ENCODE measurements around the gene LYPD6B. TPM values are rescaled to one million over a fixed set of nuclear protein-coding genes. Genes with fewer than 3 reads are reported as not detected.
A peak's percentile ranks its signal among the peaks of the same experiment; 100 is the strongest.

The LYPD6B gene
- total RNA-seq, 1 donor from 2014 or later: 10.1 TPM

DNA sequence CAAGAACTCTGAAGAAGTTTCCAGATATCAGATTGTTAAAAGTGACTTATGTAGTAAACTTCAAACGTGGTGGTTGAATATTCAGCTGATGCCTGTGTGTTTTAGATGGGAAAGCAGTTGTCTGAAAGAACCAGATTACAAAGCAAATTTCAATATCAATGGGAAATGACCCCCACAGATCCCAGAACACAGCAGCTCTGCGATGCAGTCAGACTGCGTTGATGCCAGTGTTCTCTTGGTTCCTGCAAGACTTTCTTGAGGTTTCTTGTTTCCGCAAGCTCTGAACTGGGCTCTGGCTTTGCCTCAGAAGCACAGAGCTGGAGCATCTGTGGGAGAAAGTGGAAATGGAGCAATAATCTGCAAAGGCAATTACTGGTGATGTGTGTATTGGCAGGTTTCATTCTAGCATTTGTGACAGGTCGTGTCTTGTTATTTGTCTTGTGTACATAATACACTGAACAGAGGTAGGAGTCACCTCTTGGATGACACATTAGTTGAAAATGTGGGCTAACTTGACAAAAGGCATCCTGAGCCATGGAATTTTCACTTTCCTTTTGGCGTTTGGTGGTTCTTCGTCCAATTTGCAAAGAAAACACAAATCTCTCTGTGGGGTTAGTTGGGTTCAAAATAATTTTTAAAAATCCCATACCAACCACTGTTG, 10.8 kb upstream of the LYPD6B start:
- H3K27ac ChIP-seq: no peak overlapping the region
- no peak overlapping the region for H3K4me3 ChIP-seq

DNA sequence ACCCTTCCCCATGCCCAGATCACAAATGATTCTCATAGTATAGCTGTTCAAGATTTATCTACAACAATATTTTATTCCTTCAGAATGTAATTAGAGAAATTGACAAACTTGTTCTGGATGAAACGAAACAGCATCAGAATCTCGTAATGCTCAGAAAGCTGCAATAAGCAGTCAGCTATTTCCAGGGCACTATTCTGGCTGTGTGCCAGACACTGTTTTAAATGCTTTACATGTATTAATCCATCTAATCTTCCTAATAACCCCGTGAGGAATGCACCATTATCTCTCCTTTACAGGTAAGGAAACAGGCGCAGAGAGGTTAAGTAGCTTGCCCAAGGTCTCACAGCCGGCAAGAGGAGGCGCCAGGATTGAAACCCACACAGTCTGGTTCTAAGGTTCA, 10.1 kb upstream of the LYPD6B start:
- TF ChIP-seq POLR2A (IDR thresholded peaks at IDR 0.05): no peak
- no peak for TF ChIP-seq POLR2AphosphoS5 (IDR thresholded peaks at IDR 0.05; ENCODE audit: insufficient read depth in 1 of 2, low read depth in 1 of 2)
- TF ChIP-seq, protein P1, sequence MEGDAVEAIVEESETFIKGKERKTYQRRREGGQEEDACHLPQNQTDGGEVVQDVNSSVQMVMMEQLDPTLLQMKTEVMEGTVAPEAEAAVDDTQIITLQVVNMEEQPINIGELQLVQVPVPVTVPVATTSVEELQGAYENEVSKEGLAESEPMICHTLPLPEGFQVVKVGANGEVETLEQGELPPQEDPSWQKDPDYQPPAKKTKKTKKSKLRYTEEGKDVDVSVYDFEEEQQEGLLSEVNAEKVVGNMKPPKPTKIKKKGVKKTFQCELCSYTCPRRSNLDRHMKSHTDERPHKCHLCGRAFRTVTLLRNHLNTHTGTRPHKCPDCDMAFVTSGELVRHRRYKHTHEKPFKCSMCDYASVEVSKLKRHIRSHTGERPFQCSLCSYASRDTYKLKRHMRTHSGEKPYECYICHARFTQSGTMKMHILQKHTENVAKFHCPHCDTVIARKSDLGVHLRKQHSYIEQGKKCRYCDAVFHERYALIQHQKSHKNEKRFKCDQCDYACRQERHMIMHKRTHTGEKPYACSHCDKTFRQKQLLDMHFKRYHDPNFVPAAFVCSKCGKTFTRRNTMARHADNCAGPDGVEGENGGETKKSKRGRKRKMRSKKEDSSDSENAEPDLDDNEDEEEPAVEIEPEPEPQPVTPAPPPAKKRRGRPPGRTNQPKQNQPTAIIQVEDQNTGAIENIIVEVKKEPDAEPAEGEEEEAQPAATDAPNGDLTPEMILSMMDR (IDR thresholded peaks at IDR 0.05): no peak
- Histone ChIP-seq H3K27me3 (no peaks in the 10 kb centered on the region), H3K4me1 (no peaks in the 10 kb centered on the region), H3K9me3 (no peaks in the 10 kb centered on the region), H3K4me3 (no peak overlapping the region), H3K36me3 (no peaks in the 10 kb centered on the region), H3K27ac (no peak overlapping the region)
- DNase-seq (ENCODE audit: extremely low spot score in 2 of 2): no peak
- intact Hi-C loops (cut with DNase I): no loop called here

More for the DNA sequence above, 10.8 kb upstream of the LYPD6B start:
- TF ChIP-seq, protein P1 (IDR thresholded peaks at IDR 0.05): no peak
- TF ChIP-seq POLR2AphosphoS5 (IDR thresholded peaks at IDR 0.05; ENCODE audit: insufficient read depth in 1 of 2, low read depth in 1 of 2) (peak in 1 of 2 donors; percentile 36), POLR2A (IDR thresholded peaks at IDR 0.05) (no peak)
- Histone ChIP-seq H3K9me3 (no peaks in the 10 kb centered on the region), H3K36me3 (no peaks in the 10 kb centered on the region), H3K4me1 (no peaks in the 10 kb centered on the region), H3K27me3 (no peaks in the 10 kb centered on the region)
- DNase-seq (ENCODE audit: extremely low spot score in 2 of 2): peak in 1 of 2 donors; percentile 16
- intact Hi-C loops (cut with DNase I): no loop called here

DNA sequence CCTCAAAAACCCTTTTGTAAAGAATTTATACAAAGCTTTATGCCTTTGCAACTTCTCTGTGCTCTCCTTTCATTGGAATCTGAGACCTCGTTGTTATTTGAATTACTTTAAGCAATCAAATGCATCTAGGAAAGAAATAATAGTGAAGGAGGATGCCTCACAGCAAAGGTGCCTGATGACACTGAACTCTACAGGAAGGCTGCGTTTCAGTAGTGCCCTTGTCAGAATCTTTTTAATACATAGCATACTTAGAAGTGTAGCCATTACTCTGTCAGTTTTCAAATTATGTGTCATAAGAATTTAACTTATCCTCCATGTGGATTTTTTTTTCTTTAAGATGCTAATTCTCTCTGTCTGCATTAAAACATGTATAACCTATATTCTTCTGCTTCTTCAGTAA, 9.6 kb upstream of the LYPD6B start:
- DNase-seq (ENCODE audit: extremely low spot score in 2 of 2): no peak
- H3K27ac ChIP-seq: no peak overlapping the region
- H3K36me3 ChIP-seq: no peaks in the 10 kb centered on the region
- no peak overlapping the region for H3K4me3 ChIP-seq
- no peaks in the 10 kb centered on the region for H3K27me3 ChIP-seq
- H3K4me1 ChIP-seq: no peaks in the 10 kb centered on the region
- TF ChIP-seq POLR2AphosphoS5 (IDR thresholded peaks at IDR 0.05; ENCODE audit: insufficient read depth in 1 of 2, low read depth in 1 of 2) (no peak), POLR2A (IDR thresholded peaks at IDR 0.05) (no peak)
- TF ChIP-seq, protein P1 (IDR thresholded peaks at IDR 0.05): no peak
- H3K9me3 ChIP-seq: no peaks in the 10 kb centered on the region
- intact Hi-C loops (cut with DNase I): no loop called here

DNA sequence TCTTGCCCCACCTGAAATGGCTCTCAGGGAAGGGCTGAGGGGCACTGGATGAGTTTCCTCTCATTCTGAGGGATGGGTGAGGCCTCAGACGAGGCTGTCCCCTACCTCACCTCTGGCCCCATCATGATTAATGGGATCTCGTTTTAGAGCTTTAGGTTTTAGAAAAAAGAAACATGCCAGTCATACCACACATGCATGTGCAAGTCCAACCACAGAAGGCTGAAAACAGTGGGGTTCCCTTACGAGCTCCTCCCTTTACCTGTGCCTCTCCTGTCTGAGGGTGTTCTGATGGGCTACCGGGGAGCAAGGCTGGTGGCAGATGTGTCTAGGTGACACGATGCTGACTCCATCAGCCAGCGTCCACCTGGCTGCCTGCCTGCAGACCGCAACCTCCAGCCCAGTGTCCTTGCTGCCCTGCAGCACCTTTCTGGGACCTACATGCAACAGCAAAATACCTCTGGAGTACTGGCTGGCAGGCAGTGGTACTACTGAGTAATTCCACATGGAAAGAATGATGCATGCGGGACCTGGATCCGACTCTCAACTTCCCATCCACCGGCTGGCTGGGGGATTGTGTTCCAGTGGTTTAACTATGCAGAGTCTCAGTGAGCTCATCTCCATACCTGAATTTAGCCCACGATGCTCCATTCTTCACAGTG, 9.1 kb upstream of the LYPD6B start:
- Histone ChIP-seq H3K4me3 (no peak overlapping the region), H3K36me3 (no peaks in the 10 kb centered on the region), H3K27me3 (no peaks in the 10 kb centered on the region), H3K4me1 (no peaks in the 10 kb centered on the region), H3K27ac (no peak overlapping the region), H3K9me3 (no peaks in the 10 kb centered on the region)
- intact Hi-C loops (cut with DNase I): no loop called here
- DNase-seq (ENCODE audit: extremely low spot score in 2 of 2): no peak
- TF ChIP-seq POLR2AphosphoS5 (IDR thresholded peaks at IDR 0.05; ENCODE audit: insufficient read depth in 1 of 2, low read depth in 1 of 2): no peak
- no peak for TF ChIP-seq POLR2A (IDR thresholded peaks at IDR 0.05)
- TF ChIP-seq, protein P1 (IDR thresholded peaks at IDR 0.05): no peak

DNA sequence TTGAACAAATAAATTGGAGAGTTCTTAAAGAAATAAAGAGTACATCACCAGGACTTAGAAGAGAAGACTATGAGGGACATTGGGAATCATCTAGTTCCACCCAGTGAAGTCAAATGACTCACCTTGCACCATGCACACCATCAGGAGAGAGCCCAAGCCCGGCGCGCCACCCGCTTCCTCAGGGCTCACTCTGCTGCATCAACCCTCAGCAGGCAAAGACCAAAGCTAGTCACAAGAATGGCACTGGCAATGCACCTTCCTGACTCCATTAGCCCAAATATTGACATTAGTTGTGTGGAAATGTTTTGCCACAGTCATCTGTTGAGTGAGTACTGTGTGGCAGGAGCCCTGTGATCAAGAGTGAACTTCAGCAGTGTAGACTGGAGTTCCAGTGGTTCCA, 7.1 kb upstream of the LYPD6B start:
- H3K36me3 ChIP-seq: no peaks in the 10 kb centered on the region
- DNase-seq (ENCODE audit: extremely low spot score in 2 of 2): no peak
- no peaks in the 10 kb centered on the region for H3K9me3 ChIP-seq
- no peak overlapping the region for H3K4me3 ChIP-seq
- H3K4me1 ChIP-seq: no peaks in the 10 kb centered on the region
- H3K27me3 ChIP-seq: no peaks in the 10 kb centered on the region
- TF ChIP-seq, protein P1 (IDR thresholded peaks at IDR 0.05): no peak
- TF ChIP-seq POLR2A (IDR thresholded peaks at IDR 0.05): no peak
- no peak for TF ChIP-seq POLR2AphosphoS5 (IDR thresholded peaks at IDR 0.05; ENCODE audit: insufficient read depth in 1 of 2, low read depth in 1 of 2)
- intact Hi-C loops (cut with DNase I): no loop called here
- H3K27ac ChIP-seq: no peak overlapping the region

Data from vagina (tissue), 2 donors.